Cardiac muscle cell (in vitro differentiated cells and primary cell): ENCODE measurements around the gene NSUN3. TPM values are rescaled to one million over a fixed set of nuclear protein-coding genes. Genes with fewer than 3 reads are reported as not detected.

ENCODE experiments used
- DNase-seq, 2 donors: peaks; one replicate each; pipeline versions ENCODE4 v3.0.0 to v3.0.0-alpha.2; 2010 to 2017; ENCODE audit warnings: low read depth in 1 of 2, low spot score in 1 of 2
- H3K27ac ChIP-seq: fragments of 200-600 bp; sonication (generic); 2 replicates; pipeline ENCODE4 v1.5.1; 2016
- H3K27me3 ChIP-seq: fragments of 200-600 bp; sonication (generic); 2 replicates; pipeline ENCODE4 v1.6.0; 2016; ENCODE audit warnings: control low read depth
- H3K36me3 ChIP-seq: fragments of 200-600 bp; sonication (generic); 2 replicates; pipeline ENCODE4 v1.5.1; 2016; ENCODE audit warnings: control low read depth
- H3K4me1 ChIP-seq: fragments of 200-600 bp; sonication (generic); 2 replicates; pipeline ENCODE4 v1.8.1; 2017; ENCODE audit warnings: low read depth, mild to moderate bottlenecking, mixed run types
- H3K4me3 ChIP-seq: fragments of 200-600 bp; sonication (generic); 2 replicates; pipeline ENCODE4 v1.5.1; 2016; ENCODE audit warnings: mild to moderate bottlenecking
- H3K9me3 ChIP-seq: fragments of 200-600 bp; sonication (generic); 2 replicates; pipeline ENCODE4 v1.5.1; 2017; ENCODE audit warnings: low read depth, mild to moderate bottlenecking, control low read depth
- CTCF ChIP-seq: IDR thresholded peaks from 2 replicates; pipeline ENCODE4 v1.5.1; 2012; ENCODE audit warnings: low read depth, mild to moderate bottlenecking, low read length
- polyA plus RNA-seq: library from polyadenylated mRNA; unstranded; fragments of >200 nt; fragmentation: Nextera tagmentation; extraction: Ambion mirVana; gene quantifications from 2 replicates; pipeline ENCODE4 v1.2.1, GENCODE V29; 2016
- total RNA-seq: library from RNA; depleted of rRNA; stranded (reverse); fragments of >200 nt; gene quantifications from 2 replicates; pipeline ENCODE4 v1.2.3, GENCODE V29; 2016

Gene NSUN3
- total and polyA plus RNA-seq, 2 experiments from 2014 or later, result 7.3 to 9.1 TPM

GRCh38 chr3:94083261-94083660 lies 20.4 kb downstream of the NSUN3 start:
- H3K36me3 ChIP-seq, result peaks cover 10% of the 10 kb centered on the region
- H3K27me3 ChIP-seq, result no peaks in the 10 kb centered on the region
- H3K4me1 ChIP-seq, result no peaks in the 10 kb centered on the region
- no peak for DNase-seq
- TF ChIP-seq CTCF, result no peak
- no peak overlapping the region for H3K27ac ChIP-seq
- H3K4me3 ChIP-seq, result no peak overlapping the region
- H3K9me3 ChIP-seq, result no peaks in the 10 kb centered on the region

GRCh38 chr3:94089126-94089525 lies 26.3 kb downstream of the NSUN3 start:
- DNase-seq, result no peak

GRCh38 chr3:94092086-94092485 lies 29.2 kb downstream of the NSUN3 start:
- Histone ChIP-seq H3K4me3 (no peak overlapping the region), H3K4me1 (no peaks in the 10 kb centered on the region), H3K27me3 (no peaks in the 10 kb centered on the region), H3K27ac (no peak overlapping the region), H3K9me3 (no peaks in the 10 kb centered on the region), H3K36me3 (peaks cover 18% of the 10 kb centered on the region)
- no peak for TF ChIP-seq CTCF
- no peak for DNase-seq

More at GRCh38 chr3:94089126-94089525, 26.3 kb downstream of the NSUN3 start:
- Histone ChIP-seq H3K27me3 (no peaks in the 10 kb centered on the region), H3K4me1 (no peaks in the 10 kb centered on the region), H3K36me3 (peaks cover 8% of the 10 kb centered on the region), H3K4me3 (no peak overlapping the region), H3K9me3 (no peaks in the 10 kb centered on the region), H3K27ac (no peak overlapping the region)
- no peak for TF ChIP-seq CTCF

- Histone ChIP-seq H3K4me3 (no peak overlapping the region), H3K27ac (no peak overlapping the region), H3K27me3 (no peaks in the 10 kb centered on the region), H3K4me1 (no peaks in the 10 kb centered on the region), H3K36me3 (peaks cover 18% of the 10 kb centered on the region), H3K9me3 (no peaks in the 10 kb centered on the region)
- no peak for TF ChIP-seq CTCF
- no peak for DNase-seq
Measured at GRCh38 chr3:94093151-94093550, 30.3 kb downstream of the NSUN3 start.

GRCh38 chr3:94095111-94095510 lies 32.2 kb downstream of the NSUN3 start:
- Histone ChIP-seq H3K36me3 (peaks cover 18% of the 10 kb centered on the region), H3K9me3 (no peaks in the 10 kb centered on the region), H3K4me3 (no peak overlapping the region), H3K4me1 (no peaks in the 10 kb centered on the region), H3K27me3 (no peaks in the 10 kb centered on the region), H3K27ac (no peak overlapping the region)
- DNase-seq, result no peak
- TF ChIP-seq CTCF, result no peak

- H3K36me3 ChIP-seq, result peaks cover 18% of the 10 kb centered on the region
- no peak overlapping the region for H3K4me3 ChIP-seq
- TF ChIP-seq CTCF, result peak; percentile 29
- no peaks in the 10 kb centered on the region for H3K9me3 ChIP-seq
- H3K4me1 ChIP-seq, result no peaks in the 10 kb centered on the region
- H3K27me3 ChIP-seq, result no peaks in the 10 kb centered on the region
- DNase-seq, result peak in 1 of 2 donors; percentile 84
- H3K27ac ChIP-seq, result no peak overlapping the region
Measured at GRCh38 chr3:94098452-94098851, 35.6 kb downstream of the NSUN3 start.
